ENCODE results near the gene BMP6. TPM values are rescaled to one million over a fixed set of nuclear protein-coding genes. Genes with fewer than 3 reads are reported as not detected.
"Not testable (repeated sequence)": the region's sequence is repeated elsewhere in the genome, so short reads cannot be mapped to it uniquely, and the experiment has no call there.

BMP6 gene
- total RNA-seq, 2 donors from 2014 or later, result 0.62 to 2.1 TPM

- Histone ChIP-seq H3K9ac (ENCODE audit: low read depth in 2 of 2, low read length in 2 of 2) (no peak overlapping the region), H3K4me1 (no peaks in the 10 kb centered on the region), H3K36me3 (peaks cover 11% of the 10 kb centered on the region), H3K4me3 (no peak overlapping the region), H3K27ac (no peak overlapping the region), H3K9me3 (no peaks in the 10 kb centered on the region), H3K27me3 (no peaks in the 10 kb centered on the region)
- TF ChIP-seq CTCF (IDR thresholded peaks at IDR 0.05), result no peak
- DNase-seq, result no peak
- intact Hi-C loops (cut with DNase I), result loop anchor here (10.0 kb wide), 1 partner anchor 101 kb away; no protein-coding TSS in a partner anchor
Observed at GRCh38 chr6:7893342-7893741, 167.4 kb downstream of the BMP6 start.

GRCh38 chr6:7894262-7895124 lies 168.6 kb downstream of the BMP6 start:
- Histone ChIP-seq H3K27ac (peak overlapping the region; percentile 43), H3K4me1 (no peaks in the 10 kb centered on the region), H3K9me3 (no peaks in the 10 kb centered on the region), H3K4me3 (no peak overlapping the region), H3K36me3 (peaks cover 7% of the 10 kb centered on the region), H3K27me3 (no peaks in the 10 kb centered on the region), H3K9ac (ENCODE audit: low read depth in 2 of 2, low read length in 2 of 2) (no peak overlapping the region)
- intact Hi-C loops (cut with DNase I), result loop anchor here (10.0 kb wide), 1 partner anchor 100 kb away; no protein-coding TSS in a partner anchor
- DNase-seq, result no peak
- TF ChIP-seq CTCF (IDR thresholded peaks at IDR 0.05), result no peak

GRCh38 chr6:7895125-7895423 lies 169.2 kb downstream of the BMP6 start:
- intact Hi-C loops (cut with DNase I), result loop anchor here (10.0 kb wide), 1 partner anchor 100 kb away; no protein-coding TSS in a partner anchor
- H3K27me3 ChIP-seq, result no peaks in the 10 kb centered on the region
- peak overlapping the region; percentile 43 for H3K27ac ChIP-seq
- no peaks in the 10 kb centered on the region for H3K9me3 ChIP-seq
- TF ChIP-seq CTCF (IDR thresholded peaks at IDR 0.05), result no peak
- peaks cover 7% of the 10 kb centered on the region for H3K36me3 ChIP-seq
- H3K9ac ChIP-seq (ENCODE audit: low read depth in 2 of 2, low read length in 2 of 2), result no peak overlapping the region
- DNase-seq, result peak; percentile 43
- no peak overlapping the region for H3K4me3 ChIP-seq
- no peaks in the 10 kb centered on the region for H3K4me1 ChIP-seq

- no peak for TF ChIP-seq CTCF (IDR thresholded peaks at IDR 0.05)
- no peak for DNase-seq
- Histone ChIP-seq H3K27ac (no peak overlapping the region), H3K27me3 (no peaks in the 10 kb centered on the region), H3K36me3 (peaks cover 7% of the 10 kb centered on the region), H3K4me3 (no peak overlapping the region), H3K4me1 (peaks cover 7% of the 10 kb centered on the region), H3K9ac (ENCODE audit: low read depth in 2 of 2, low read length in 2 of 2) (no peak overlapping the region), H3K9me3 (no peaks in the 10 kb centered on the region)
- intact Hi-C loops (cut with DNase I), result loop anchor here (10.0 kb wide), 1 partner anchor 98 kb away; no protein-coding TSS in a partner anchor
Observed at GRCh38 chr6:7896465-7896987, 170.6 kb downstream of the BMP6 start.

GRCh38 chr6:7897461-7898192 lies 171.7 kb downstream of the BMP6 start:
- Histone ChIP-seq H3K27me3 (no peaks in the 10 kb centered on the region), H3K36me3 (peaks cover 5% of the 10 kb centered on the region), H3K4me1 (peaks cover 7% of the 10 kb centered on the region), H3K9ac (ENCODE audit: low read depth in 2 of 2, low read length in 2 of 2) (no peak overlapping the region), H3K9me3 (no peaks in the 10 kb centered on the region), H3K27ac (no peak overlapping the region), H3K4me3 (no peak overlapping the region)
- intact Hi-C loops (cut with DNase I), result loop anchor here (10.0 kb wide), 1 partner anchor 97 kb away; no protein-coding TSS in a partner anchor
- DNase-seq, result no peak
- TF ChIP-seq CTCF (IDR thresholded peaks at IDR 0.05), result no peak

GRCh38 chr6:7898193-7898586 lies 172.3 kb downstream of the BMP6 start:
- DNase-seq; H3K4me3 ChIP-seq; H3K27me3 ChIP-seq; H3K9me3 ChIP-seq; H3K27ac ChIP-seq; H3K36me3 ChIP-seq; H3K4me1 ChIP-seq; H3K9ac ChIP-seq (ENCODE audit: low read depth in 2 of 2, low read length in 2 of 2): not testable (repeated sequence)
- intact Hi-C loops (cut with DNase I), result loop anchor here (10.0 kb wide), 1 partner anchor 97 kb away; no protein-coding TSS in a partner anchor
